Erythroblast (primary cell): ENCODE measurements around the gene GLRX5.

ENCODE experiments used
- DNase-seq, 2 experiments: peaks; one replicate each; lab custom pipeline; 2025; lab: John Stamatoyannopoulos, UW
- GATA1 ChIP-seq: IDR thresholded peaks from 2 replicates; pipeline ENCODE4 v1.6.1; 2011; ENCODE audit warnings: low read depth, mild to moderate bottlenecking, control low read depth, low read length, moderate library complexity
- POLR2A ChIP-seq: IDR thresholded peaks from 2 replicates; pipeline ENCODE4 v1.6.1; 2011; ENCODE audit warnings: mild to moderate bottlenecking, low read length

The GLRX5 gene

DNA sequence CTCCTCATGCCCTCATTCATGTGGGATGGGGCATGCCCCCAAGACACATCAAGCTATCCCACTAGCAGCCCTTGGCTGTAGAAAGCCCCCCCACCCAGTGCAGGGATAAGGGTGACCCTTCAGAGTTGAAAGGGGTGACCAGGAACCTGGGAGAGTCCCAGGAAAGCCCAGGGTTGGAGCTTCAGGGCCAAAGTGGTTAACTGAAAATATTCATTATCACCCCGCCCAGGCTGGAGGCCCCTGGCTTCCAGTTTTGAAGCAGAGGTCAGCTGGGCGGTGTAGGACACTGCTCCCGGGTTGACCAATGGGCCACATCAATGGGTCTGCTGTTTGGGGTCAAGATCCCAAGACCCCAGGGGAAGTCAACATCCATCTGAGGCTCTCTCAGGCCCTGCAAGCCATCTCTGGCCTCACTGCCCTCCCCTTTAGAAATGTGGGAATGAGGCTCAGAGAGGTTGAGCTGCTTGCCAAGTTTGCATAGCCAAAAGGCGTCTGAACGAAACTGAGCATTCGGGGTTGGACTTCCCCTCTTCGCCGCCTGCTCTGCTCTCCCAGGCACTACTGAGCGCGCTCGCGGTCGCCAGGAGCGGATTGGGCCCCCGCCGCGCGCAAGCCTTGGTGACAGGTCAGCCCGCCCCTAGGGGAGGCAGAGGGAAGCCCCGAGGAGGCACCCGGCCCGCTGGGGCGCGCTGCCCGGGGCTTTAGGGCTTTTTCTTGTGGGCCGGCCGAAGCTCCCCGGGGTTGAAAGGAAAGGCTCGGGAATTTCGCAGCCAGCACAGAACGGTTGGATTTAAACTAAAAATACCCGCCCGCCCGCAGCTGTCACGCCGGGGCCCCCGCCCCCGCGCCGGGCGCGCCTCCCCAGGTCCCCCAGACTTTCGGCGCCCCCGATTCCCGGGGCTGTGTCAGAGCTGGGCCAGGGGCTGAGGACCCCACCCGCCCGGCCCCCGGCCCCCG, 19.0 kb upstream of the GLRX5 start:
- TF ChIP-seq GATA1 (no peak), POLR2A (peak; percentile 22)
- DNase-seq: peak; percentile 81 to 84

DNA sequence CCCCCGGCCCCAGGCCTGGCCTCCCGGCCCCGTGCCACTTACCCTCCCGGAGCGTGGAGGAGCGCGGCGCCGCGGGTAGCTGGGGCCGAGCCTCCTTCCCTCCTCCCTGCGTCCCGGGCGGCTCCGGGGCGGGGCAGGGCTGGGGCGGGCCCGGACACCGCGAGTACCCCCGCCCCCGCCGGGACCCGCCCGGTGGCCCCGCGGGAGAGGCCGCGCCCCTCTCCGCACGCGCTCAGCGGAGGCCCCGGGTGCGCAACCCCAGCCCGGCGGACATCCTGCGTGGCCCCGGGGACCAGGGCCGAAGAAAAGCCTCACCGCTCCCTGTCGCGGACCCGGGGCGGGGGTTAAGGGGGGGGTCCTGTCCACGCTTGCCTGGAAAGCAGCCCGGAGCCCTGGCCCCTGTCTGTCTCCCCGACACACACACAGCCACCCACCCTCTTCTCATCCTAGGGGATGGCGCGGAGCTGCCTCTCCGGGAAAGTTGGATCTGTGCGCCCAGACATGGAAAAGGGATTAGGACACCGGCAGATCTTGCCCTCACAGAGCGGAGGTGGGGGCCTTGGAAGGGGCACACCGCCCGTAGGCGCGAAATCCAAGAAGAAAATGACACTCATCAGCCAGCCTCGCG, 18.2 kb upstream of the GLRX5 start, which contains the start of gene SYNE3:
TSS of gene SYNE3 (minus strand) at position 97 of the 628 bp plus-strand sequence. CDS start 40,829 bp downstream, outside the sequence.
- TF ChIP-seq GATA1 (no peak), POLR2A (no peak)
- DNase-seq: peak; percentile 76 to 86

DNA sequence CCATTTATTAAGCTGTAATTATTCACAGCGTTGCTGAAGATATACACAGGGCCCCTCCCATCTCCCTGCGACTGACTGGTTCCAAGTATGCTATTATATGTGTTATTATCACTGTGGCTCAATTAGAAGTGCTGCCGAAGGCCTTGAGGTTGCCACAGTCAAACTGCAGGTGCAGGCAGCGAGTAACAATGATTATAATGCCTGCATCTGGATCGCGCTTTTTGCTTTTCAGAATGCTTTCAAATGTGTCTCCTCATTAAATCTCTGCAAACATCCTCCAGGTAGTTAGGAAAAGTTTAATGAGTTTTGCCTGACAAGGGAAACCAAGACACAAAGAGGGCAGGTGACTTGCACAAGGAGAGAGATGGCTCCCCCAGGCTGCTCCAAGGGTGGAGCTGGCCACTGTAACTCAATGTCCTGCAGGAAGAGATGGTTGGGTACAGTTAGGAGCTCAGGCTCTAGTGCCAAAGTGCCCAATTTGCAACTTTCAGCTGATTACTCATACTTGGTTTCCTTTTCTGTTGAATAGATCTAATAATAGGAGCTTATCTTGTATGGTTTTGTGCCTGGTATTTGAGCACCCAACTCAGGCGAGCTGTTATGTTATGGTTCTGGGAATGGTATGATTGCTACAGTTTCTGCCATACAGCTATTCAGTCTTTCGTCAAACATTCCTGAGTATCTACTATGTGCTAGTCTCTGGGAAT, 16.7 kb upstream of the GLRX5 start:
- TF ChIP-seq GATA1 (no peak), POLR2A (no peak)
- DNase-seq: no peak

DNA sequence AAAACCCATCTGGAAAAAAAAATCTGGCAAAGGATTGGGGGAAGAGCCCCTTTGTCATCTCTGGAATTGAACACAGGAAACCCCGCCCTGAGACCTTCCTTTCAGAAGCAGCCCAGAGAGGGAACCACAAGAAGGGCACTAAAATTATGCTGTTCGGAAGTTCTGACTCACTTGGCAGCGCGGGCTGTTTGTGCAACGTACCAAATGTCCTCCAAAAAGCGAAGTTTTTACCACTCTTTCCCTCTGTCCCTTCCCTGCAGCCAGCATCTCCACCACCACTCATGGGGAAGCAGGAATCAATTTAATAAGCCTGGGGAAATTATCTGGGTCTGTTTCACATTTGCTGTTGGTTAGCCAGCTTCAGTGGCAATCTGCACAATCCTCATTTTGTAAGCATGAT, 15.2 kb upstream of the GLRX5 start:
- TF ChIP-seq GATA1 (no peak), POLR2A (no peak)

DNA sequence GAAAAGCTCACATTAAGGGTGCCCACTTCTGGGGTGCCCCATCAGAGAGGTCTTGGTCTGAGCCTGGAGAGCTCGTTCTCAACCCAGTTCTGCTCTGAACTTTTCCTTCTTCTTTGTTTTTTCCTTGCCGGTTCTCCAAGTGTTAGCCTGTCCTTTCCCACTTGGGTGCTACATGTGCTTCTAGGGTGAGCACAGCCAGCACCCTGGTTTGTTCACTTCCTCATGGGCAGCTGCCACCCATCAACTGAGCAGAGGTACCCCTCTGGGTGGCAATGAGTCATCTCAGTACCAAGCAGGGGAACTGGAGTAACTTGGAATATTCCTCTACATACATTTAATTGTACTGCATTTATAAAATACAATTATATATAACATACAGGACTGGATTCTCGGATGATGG, 14.5 kb upstream of the GLRX5 start:
- TF ChIP-seq GATA1 (no peak), POLR2A (no peak)
- no peak for DNase-seq

More for the DNA sequence above, 15.2 kb upstream of the GLRX5 start:
- peak in 1 of 2 experiments; percentile 35 for DNase-seq

DNA sequence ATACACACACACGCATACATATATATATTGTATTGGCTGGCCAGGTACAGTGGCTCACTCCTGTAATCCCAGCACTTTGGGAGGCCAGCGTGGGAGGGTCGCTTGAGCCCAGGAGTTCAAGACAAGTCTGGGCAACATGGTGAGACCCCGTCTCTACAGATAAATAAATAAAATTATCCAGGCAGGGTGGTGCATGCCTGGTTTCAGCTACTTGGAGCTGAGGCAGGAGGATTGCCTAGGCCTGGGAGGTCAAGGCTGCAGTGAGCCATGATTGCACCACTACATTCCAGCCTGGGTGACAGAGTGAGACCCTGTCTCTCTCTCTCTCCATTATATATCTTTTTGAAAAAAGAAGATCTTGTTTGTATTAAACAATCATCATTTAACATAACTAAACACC, 13.8 kb upstream of the GLRX5 start:
- DNase-seq: no peak
- TF ChIP-seq POLR2A (no peak), GATA1 (no peak)

DNA sequence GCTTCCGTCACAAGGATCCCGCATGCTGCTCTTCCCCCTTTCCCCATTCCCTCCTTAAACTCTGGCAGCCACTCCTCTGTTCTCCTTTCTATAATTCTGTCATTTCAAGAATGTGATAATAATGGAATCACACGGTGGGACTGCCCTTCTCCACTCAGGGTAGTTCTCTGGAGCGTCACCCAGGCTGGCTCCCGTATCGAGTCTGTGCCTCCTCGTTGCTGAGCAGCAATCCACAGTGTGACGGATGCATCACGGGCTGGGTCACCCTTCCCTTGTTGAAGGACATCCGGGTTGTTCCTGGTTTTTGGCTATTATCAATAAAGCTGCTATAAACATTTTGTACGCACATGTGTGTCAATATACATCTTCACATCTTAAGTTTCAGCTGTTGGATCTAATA, 12.7 kb upstream of the GLRX5 start:
- no peak for DNase-seq
- no peak for TF ChIP-seq POLR2A
- TF ChIP-seq GATA1: no peak

DNA sequence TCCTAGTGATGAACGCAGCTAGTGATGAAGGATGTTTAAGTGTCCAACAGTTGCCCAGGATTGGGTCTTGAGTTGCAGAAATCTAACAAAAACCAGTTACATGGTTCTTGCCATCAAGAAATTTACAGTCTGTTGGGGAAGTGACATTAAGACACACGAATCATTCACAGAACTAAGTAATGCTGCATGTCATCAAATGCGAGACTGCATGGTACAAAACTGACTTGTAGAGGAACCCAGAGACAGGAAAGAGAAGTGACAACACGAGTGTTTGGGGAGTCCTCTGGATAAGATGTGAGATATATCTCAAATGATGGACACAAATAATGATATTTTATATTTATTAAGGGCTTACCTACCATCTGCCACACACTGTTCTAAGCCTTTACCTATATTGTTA, 12.3 kb upstream of the GLRX5 start:
- DNase-seq: peak in 1 of 2 experiments; percentile 50
- TF ChIP-seq POLR2A (no peak), GATA1 (no peak)

DNA sequence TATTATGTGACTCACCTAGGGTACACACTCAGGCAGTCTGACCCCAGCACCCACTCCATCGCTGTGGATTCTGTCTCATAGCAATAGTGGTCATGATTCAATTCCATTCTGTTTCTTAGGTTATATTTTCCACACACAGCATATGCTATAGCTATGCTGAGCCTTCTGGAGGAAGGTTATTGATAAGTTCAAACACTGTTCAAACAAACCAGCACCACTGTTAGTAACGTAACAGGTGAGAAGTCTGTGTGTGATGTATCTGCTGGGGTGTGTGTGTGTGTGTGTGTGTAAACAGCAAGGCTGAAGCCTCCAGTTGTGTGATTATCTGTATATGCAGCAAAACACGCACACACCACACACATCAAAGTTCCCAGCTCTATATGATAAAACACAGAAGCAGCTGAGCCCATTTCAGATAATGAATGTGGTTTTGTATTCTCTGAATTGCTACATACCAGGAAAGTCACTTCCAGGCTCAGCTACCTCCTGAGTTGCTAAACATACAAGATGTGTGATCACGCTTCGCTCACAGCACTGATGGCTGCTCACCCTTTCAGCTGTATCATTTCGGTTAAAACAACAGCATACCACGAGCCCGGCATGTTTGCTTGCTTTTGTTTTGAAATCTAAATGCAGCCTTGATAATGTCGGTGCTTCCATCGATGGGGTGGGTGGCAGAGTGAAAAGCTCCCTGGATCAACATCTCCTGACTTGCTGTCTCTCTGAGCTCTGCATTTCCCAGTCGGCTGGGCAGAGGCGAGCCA, 11.6 kb upstream of the GLRX5 start:
- TF ChIP-seq GATA1: no peak
- peak; percentile 80 for TF ChIP-seq POLR2A
- DNase-seq: peak; percentile 87 to 88

DNA sequence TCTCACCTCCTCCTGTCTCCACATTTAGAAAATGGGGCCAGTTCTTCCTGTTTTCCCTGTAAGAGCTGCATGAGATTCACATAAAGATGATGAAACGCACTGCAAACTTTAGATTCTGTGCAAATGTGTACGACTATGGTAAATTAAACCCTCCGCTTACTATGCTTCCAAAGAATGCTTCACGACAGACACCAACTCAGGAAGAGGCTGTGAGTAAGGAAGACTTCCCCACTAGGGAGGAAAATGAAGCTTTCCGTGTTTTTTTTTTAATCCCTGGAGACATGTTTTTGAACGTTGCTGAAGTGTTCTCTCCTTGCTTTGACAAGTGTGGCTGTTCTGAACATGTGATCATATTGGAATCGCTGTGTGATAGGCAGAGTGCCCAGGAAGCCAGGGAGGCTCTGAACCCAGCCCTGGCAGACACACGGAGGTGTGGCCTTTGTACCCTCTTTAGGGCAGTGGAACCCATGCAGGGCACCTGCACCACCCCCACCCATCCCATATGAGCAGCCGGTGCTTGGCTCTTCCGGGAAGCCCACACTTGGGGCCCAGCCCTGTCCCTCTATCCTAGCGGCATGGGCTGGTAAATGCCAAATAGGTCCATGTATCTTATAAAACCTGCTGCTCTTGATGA, 10.9 kb upstream of the GLRX5 start:
- peak; percentile 83 to 90 for DNase-seq
- TF ChIP-seq GATA1: no peak
- TF ChIP-seq POLR2A: peak; percentile 66

DNA sequence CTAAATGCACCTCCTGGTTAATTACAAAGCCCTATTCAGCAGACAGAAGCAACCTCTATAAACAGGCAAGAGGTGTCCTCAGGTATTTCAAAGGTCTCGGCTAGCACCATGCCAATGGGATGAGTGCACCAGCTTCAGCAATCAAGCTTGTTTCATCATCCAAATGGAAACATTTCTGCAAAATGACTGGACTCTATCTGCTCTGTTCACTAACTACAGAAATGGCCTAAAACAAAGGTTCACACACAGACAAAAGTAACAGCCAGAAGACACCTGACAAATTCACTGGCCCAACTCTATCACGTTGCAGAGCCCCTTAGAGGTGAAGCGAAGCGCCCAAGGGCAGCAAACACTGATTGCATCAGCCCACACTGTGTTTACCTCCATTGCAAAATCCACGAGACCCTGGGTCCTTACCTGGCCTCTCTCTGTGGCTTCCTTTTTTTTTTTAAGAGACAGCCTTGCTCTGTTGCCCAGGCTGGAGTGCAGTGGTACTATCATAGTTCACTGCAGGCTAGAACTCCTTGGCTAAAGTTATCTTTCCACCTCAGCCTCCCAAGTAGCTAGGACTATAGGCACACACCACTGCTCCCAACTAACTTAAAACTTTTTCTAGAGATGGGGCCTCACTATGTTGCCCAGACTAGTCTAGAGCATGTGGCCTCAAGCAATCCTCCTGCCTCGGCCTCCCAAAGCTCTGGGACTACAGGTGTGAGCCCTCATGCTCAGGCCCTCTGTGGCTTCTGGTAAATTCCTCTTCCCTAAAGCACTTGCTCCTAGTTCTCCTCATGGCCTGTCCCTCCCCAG, 9.9 kb upstream of the GLRX5 start:
- TF ChIP-seq GATA1 (no peak), POLR2A (no peak)
- peak in 1 of 2 experiments; percentile 55 for DNase-seq

DNA sequence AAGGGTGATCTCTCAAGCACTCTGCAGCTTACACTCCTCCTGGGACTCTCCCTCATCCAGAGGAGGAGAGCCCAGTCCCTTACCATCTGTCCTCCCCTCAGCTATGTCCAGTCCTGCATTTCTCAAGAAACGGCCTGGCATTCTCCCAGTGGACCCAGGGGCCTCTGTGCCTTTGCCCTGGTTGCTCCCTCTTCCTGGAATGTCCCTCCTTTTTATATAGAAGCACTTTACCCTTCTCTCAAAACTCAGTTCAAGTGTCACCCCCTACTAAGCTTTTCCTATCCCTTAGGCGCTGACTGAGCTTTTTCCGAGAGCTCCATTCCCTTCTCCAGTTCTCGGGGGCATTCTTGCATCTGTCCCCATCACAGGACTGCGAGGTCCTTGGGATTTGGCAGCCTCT, 8.9 kb upstream of the GLRX5 start:
- TF ChIP-seq GATA1 (no peak), POLR2A (no peak)
- no peak for DNase-seq
